Activated CD4-positive, alpha-beta T cell treated with anti-CD3 and anti-CD28 coated beads, Interleukin-2, amount 10 ng/mL, durations not matched to agents 7 days and 5 days (primary cell): ENCODE results near the gene FOXI2. TPM values are rescaled to one million over a fixed set of nuclear protein-coding genes. Genes with fewer than 3 reads are reported as not detected.

Source experiments
- CTCF ChIA-PET: fragments of 350-600 bp; sonication (Branson Sonifier 250); formaldehyde crosslinking; loops from one replicate; lab custom pipeline; 2021; ENCODE audit warnings: antibody characterized with exemption; lab: Charles Lee
- POLR2A ChIA-PET: fragments of 350-600 bp; sonication (Branson Sonifier 250); formaldehyde crosslinking; loops from one replicate; lab custom pipeline; 2021; ENCODE audit warnings: antibody characterized with exemption; lab: Charles Lee
- DNase-seq: peaks from one replicate; pipeline ENCODE4 v3.0.0-alpha.2; 2020
- H3K27ac Mint-ChIP-seq: one replicate; pipeline ENCODE4 v1.8.0; 2021; ENCODE audit warnings: mild to moderate bottlenecking, moderate library complexity, mixed read lengths
- H3K27me3 Mint-ChIP-seq: one replicate; pipeline ENCODE4 v1.8.0; 2021; ENCODE audit warnings: mixed read lengths
- H3K36me3 Mint-ChIP-seq: one replicate; pipeline ENCODE4 v1.8.0; 2021; ENCODE audit warnings: low read depth, mixed read lengths
- H3K4me1 Mint-ChIP-seq: one replicate; pipeline ENCODE4 v1.8.0; 2021; ENCODE audit warnings: mixed read lengths
- H3K4me3 Mint-ChIP-seq: one replicate; pipeline ENCODE4 v1.8.0; 2021; ENCODE audit warnings: mild to moderate bottlenecking, moderate library complexity, mixed read lengths
- H3K9me3 Mint-ChIP-seq: one replicate; pipeline ENCODE4 v1.8.0; 2021; ENCODE audit warnings: mixed read lengths
- total RNA-seq, 2 experiments: library from RNA; stranded (reverse); gene quantifications; one replicate each; pipeline ENCODE4 v1.2.3, GENCODE V29; 2021

The FOXI2 gene
- total RNA-seq: not detected

GRCh38 chr10:127736915-127737562 is at the start of gene FOXI2:
Gene FOXI2, plus strand, starts transcription at chr10:127737185. Its CDS starts 89 bp downstream, at chr10:127737274.
- POLR2A ChIA-PET: no interaction called here
- Mint-ChIP-seq H3K4me1 (no peaks in the 10 kb centered on the region), H3K36me3 (no peaks in the 10 kb centered on the region), H3K27ac (no peak within 1 kb of the TSS), H3K27me3 (peaks cover 38% of the 10 kb centered on the region), H3K9me3 (no peaks in the 10 kb centered on the region), H3K4me3 (no peak within 1 kb of the TSS)
- no peak for DNase-seq
- CTCF ChIA-PET: no interaction called here

GRCh38 chr10:127687548-127687947 is 49.4 kb upstream of the FOXI2 start:
- Mint-ChIP-seq H3K36me3 (no peaks in the 10 kb centered on the region), H3K4me3 (no peak overlapping the region), H3K9me3 (no peaks in the 10 kb centered on the region), H3K27me3 (no peaks in the 10 kb centered on the region), H3K4me1 (no peaks in the 10 kb centered on the region), H3K27ac (no peak overlapping the region)
- no peak for DNase-seq
- POLR2A ChIA-PET: no interaction called here
- CTCF ChIA-PET: no interaction called here

DNA sequence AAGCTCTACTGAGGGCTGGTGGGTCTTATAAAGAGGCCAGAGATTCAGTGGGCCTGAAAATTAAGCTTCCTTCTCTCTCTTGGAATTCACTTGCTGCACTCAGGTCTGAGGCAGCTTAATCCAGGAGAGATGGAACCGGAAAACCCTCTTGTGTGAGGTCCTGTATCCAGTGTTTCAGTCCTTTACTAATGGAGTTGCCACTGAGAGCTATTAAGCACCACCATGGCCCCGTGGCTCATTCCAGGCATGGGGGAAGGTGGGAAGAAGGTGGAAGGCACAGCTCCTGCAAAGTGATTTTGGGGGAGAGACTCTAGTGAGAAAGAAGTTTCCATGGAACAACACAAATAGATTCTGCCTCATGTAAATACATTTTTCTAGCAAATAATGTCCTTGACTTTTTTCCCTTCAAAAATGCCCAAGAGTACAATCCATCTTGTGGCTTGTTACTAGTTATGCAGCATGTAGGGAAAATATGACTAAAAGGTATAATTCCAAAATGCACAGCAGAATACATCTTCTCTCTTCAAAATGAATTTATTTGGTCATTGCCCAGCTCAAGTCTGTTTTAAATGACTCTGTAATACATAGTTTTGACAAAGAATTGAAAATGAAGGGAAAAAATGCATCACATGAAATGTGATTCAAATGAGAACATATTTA is 46.7 kb upstream of the FOXI2 start:
- H3K9me3 Mint-ChIP-seq: no peaks in the 10 kb centered on the region

GRCh38 chr10:127694580-127695193 is 42.3 kb upstream of the FOXI2 start:
- CTCF ChIA-PET: no interaction called here
- Mint-ChIP-seq H3K27ac (no peak overlapping the region), H3K36me3 (no peaks in the 10 kb centered on the region), H3K4me1 (no peaks in the 10 kb centered on the region), H3K4me3 (no peak overlapping the region), H3K27me3 (no peaks in the 10 kb centered on the region), H3K9me3 (no peaks in the 10 kb centered on the region)
- POLR2A ChIA-PET: no interaction called here
- peak; percentile 47 for DNase-seq

More for the DNA sequence above, 46.7 kb upstream of the FOXI2 start:
- ChIA-PET CTCF (no interaction called here), POLR2A (no interaction called here)
- Mint-ChIP-seq H3K27ac (no peak overlapping the region), H3K4me3 (no peak overlapping the region), H3K27me3 (no peaks in the 10 kb centered on the region), H3K36me3 (no peaks in the 10 kb centered on the region), H3K4me1 (no peaks in the 10 kb centered on the region)
- DNase-seq: no peak

DNA sequence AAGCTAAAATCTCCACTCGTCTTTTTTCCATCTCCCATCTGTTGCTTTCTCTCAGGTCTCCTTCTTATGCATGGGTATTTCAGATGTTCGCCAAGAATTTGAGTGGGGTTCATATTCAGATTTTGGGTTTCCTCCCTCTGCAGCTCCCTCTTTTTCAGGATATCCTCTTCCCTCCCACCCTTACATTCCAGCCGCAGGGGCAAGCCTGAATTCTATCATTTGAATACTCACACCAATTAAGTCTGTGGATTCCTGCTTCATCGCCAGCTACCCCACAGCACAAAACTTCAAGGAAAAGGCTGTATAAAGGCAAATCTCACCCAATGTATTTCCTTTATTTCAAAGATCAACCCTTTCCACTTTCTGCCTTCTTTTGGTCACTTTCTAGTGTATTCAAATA is 41.6 kb upstream of the FOXI2 start:
- Mint-ChIP-seq H3K4me1 (no peaks in the 10 kb centered on the region), H3K4me3 (no peak overlapping the region), H3K9me3 (no peaks in the 10 kb centered on the region), H3K36me3 (no peaks in the 10 kb centered on the region), H3K27ac (no peak overlapping the region), H3K27me3 (no peaks in the 10 kb centered on the region)
- CTCF ChIA-PET: no interaction called here
- no peak for DNase-seq
- POLR2A ChIA-PET: no interaction called here

GRCh38 chr10:127698886-127699285 is 38.1 kb upstream of the FOXI2 start:
- Mint-ChIP-seq H3K4me3 (no peak overlapping the region), H3K36me3 (no peaks in the 10 kb centered on the region), H3K27me3 (no peaks in the 10 kb centered on the region), H3K9me3 (no peaks in the 10 kb centered on the region), H3K27ac (no peak overlapping the region), H3K4me1 (no peaks in the 10 kb centered on the region)
- no peak for DNase-seq
- POLR2A ChIA-PET: no interaction called here
- CTCF ChIA-PET: no interaction called here

- no peaks in the 10 kb centered on the region for H3K27me3 Mint-ChIP-seq
- no peaks in the 10 kb centered on the region for H3K9me3 Mint-ChIP-seq
- H3K4me1 Mint-ChIP-seq: no peaks in the 10 kb centered on the region
- DNase-seq: no peak
- ChIA-PET CTCF (no interaction called here), POLR2A (no interaction called here)
- H3K4me3 Mint-ChIP-seq: no peak overlapping the region
- H3K36me3 Mint-ChIP-seq: no peaks in the 10 kb centered on the region
- H3K27ac Mint-ChIP-seq: no peak overlapping the region
Observed at GRCh38 chr10:127699311-127699710, 37.7 kb upstream of the FOXI2 start.

- no peak for DNase-seq
Observed at GRCh38 chr10:127702271-127702670, 34.7 kb upstream of the FOXI2 start.

GRCh38 chr10:127715249-127715648 is 21.7 kb upstream of the FOXI2 start:
- no peak overlapping the region for H3K4me3 Mint-ChIP-seq
- no peaks in the 10 kb centered on the region for H3K36me3 Mint-ChIP-seq
- CTCF ChIA-PET: interaction anchor here (1.7 kb wide), 1 partner anchor 12 kb away, joined by 4 read pairs; no protein-coding TSS in a partner anchor
- peaks cover 3% of the 10 kb centered on the region for H3K9me3 Mint-ChIP-seq
- DNase-seq: no peak
- no peak overlapping the region for H3K27ac Mint-ChIP-seq
- no peaks in the 10 kb centered on the region for H3K27me3 Mint-ChIP-seq
- POLR2A ChIA-PET: no interaction called here
- H3K4me1 Mint-ChIP-seq: no peaks in the 10 kb centered on the region

More at GRCh38 chr10:127702271-127702670, 34.7 kb upstream of the FOXI2 start:
- H3K27ac Mint-ChIP-seq: no peak overlapping the region
- no peaks in the 10 kb centered on the region for H3K4me1 Mint-ChIP-seq
- CTCF ChIA-PET: no interaction called here
- H3K27me3 Mint-ChIP-seq: no peaks in the 10 kb centered on the region
- H3K36me3 Mint-ChIP-seq: no peaks in the 10 kb centered on the region
- H3K4me3 Mint-ChIP-seq: no peak overlapping the region
- H3K9me3 Mint-ChIP-seq: no peaks in the 10 kb centered on the region
- POLR2A ChIA-PET: no interaction called here

DNA sequence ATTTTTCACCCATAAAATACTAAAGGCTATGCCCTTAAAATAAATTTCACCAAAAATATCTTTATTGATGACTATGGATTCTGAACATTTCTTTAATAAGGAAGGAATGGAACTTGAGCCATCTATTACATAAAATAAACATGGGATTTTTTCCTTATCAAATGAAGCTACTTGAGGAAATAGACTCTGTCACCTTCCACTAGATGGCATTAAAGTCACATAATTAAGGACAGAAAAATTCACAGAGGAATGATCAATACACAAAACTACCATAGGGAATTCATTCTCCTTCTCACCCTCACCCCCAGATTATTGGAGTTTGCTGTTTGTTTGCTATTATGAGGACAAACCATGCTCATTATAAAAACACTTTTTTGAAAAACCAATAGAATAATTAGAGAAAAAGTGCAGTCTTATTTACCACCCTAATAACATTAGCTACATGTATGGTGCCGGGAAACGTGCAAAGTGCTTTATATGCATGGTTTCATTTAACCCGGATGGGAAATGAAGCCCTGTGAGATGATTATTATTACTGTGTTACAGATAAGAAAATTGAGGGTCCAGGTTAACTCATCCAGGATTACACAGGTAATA is 21.1 kb upstream of the FOXI2 start:
- Mint-ChIP-seq H3K4me3 (no peak overlapping the region), H3K27ac (no peak overlapping the region), H3K36me3 (no peaks in the 10 kb centered on the region), H3K4me1 (no peaks in the 10 kb centered on the region), H3K9me3 (peaks cover 3% of the 10 kb centered on the region), H3K27me3 (no peaks in the 10 kb centered on the region)
- ChIA-PET CTCF (interaction anchor here (1.7 kb wide), 1 partner anchor 11 kb away, joined by 4 read pairs; no protein-coding TSS in a partner anchor), POLR2A (no interaction called here)
- DNase-seq: no peak

- POLR2A ChIA-PET: no interaction called here
- CTCF ChIA-PET: no interaction called here
- Mint-ChIP-seq H3K4me3 (no peak overlapping the region), H3K36me3 (no peaks in the 10 kb centered on the region), H3K4me1 (no peaks in the 10 kb centered on the region), H3K27me3 (peaks cover 17% of the 10 kb centered on the region), H3K27ac (no peak overlapping the region), H3K9me3 (no peaks in the 10 kb centered on the region)
- DNase-seq: no peak
Observed at GRCh38 chr10:127720142-127720541, 16.8 kb upstream of the FOXI2 start.

DNA sequence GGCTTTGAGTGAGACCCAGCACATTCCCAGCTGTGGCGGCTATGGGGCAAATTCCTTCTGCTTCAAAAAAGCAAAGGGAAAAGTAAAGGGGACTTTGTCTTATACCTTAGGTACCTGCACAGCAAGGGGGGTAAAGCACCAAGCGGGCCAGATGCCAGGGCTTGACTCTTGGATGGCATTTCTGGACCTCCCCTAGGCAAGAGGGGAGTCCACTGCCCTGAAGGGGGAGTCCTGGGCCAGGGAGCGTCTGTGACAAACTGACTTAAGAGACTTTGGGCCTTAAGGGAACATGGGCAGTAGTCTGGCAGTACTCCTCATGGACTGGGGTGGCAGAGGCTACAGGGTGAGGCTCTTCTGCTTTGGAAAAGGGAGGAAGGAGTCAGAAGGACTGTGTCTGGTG is 16.1 kb upstream of the FOXI2 start:
- no peaks in the 10 kb centered on the region for H3K4me1 Mint-ChIP-seq
- no peaks in the 10 kb centered on the region for H3K9me3 Mint-ChIP-seq
- H3K27ac Mint-ChIP-seq: no peak overlapping the region
- ChIA-PET CTCF (no interaction called here), POLR2A (no interaction called here)
- H3K36me3 Mint-ChIP-seq: no peaks in the 10 kb centered on the region
- no peak for DNase-seq
- peaks cover 23% of the 10 kb centered on the region for H3K27me3 Mint-ChIP-seq
- H3K4me3 Mint-ChIP-seq: no peak overlapping the region

- Mint-ChIP-seq H3K27ac (no peak overlapping the region), H3K27me3 (peaks cover 38% of the 10 kb centered on the region), H3K4me1 (no peaks in the 10 kb centered on the region), H3K36me3 (no peaks in the 10 kb centered on the region), H3K4me3 (no peak overlapping the region), H3K9me3 (no peaks in the 10 kb centered on the region)
- CTCF ChIA-PET: no interaction called here
- POLR2A ChIA-PET: no interaction called here
- DNase-seq: no peak
Observed at GRCh38 chr10:127734753-127735152, 2.2 kb upstream of the FOXI2 start.
